DLD1 (cell line): ENCODE results near the gene FXN.

Source experiments
- in situ Hi-C: cut with HindIII; loops from 2 replicates; pipeline ENCODE4 v1.10.0; 2017; ENCODE audit warnings: low sequenced_read_pairs

The FXN gene

DNA sequence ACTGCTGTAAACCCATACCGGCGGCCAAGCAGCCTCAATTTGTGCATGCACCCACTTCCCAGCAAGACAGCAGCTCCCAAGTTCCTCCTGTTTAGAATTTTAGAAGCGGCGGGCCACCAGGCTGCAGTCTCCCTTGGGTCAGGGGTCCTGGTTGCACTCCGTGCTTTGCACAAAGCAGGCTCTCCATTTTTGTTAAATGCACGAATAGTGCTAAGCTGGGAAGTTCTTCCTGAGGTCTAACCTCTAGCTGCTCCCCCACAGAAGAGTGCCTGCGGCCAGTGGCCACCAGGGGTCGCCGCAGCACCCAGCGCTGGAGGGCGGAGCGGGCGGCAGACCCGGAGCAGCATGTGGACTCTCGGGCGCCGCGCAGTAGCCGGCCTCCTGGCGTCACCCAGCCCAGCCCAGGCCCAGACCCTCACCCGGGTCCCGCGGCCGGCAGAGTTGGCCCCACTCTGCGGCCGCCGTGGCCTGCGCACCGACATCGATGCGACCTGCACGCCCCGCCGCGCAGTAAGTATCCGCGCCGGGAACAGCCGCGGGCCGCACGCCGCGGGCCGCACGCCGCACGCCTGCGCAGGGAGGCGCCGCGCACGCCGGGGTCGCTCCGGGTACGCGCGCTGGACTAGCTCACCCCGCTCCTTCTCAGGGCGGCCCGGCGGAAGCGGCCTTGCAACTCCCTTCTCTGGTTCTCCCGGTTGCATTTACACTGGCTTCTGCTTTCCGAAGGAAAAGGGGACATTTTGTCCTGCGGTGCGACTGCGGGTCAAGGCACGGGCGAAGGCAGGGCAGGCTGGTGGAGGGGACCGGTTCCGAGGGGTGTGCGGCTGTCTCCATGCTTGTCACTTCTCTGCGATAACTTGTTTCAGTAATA is at the start of gene FXN:
TSS of gene FXN (plus strand) at position 315 of the 871 bp plus-strand sequence. CDS start at position 346, 31 bp downstream.
- in situ Hi-C loops: no loop called here

DNA sequence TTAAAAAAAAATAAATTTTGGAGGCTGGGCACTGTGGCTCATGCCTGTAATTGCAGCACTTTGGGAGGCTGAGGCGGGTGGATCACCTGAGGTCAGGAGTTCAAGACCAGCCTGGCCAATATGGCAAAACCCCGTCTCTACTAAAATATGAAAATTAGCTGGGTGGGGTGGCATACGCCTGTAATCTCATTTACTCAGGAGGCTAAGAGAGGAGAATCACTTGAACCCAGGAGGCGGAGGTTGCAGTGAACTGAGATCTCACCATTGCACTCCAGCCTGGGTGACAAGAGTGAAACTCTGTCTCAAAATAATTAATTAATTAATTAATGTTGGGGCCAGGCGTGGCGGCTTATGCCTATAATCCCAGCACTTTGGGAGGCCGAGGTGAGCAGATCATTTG is 48.6 kb upstream of the FXN start:
- in situ Hi-C loops: loop anchor here (25.0 kb wide), 1 partner anchor 100 kb away; no protein-coding TSS in a partner anchor

DNA sequence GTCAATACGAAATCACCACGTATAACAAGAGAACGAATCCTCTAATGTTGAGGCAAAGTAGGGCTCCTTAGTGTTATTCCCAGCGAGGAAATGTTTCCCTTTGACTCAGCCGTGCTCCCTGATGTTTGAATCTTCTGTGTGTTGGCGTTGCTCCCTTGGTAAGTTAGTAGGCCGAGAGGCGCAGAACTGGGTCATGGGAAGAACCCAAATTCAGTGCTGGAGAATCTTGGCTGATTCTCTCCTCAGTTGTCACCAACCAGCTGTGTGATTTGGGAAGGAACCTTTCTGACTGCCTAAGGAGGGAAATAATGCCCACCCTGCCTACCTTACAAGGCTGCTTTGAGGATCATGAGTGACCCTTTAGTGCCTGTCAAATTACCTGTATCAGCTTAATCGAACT is 44.1 kb upstream of the FXN start:
- in situ Hi-C loops: loop anchor here (10.0 to 25.0 kb wide), 2 partner anchors 104 to 407 kb away; no protein-coding TSS in a partner anchor

DNA sequence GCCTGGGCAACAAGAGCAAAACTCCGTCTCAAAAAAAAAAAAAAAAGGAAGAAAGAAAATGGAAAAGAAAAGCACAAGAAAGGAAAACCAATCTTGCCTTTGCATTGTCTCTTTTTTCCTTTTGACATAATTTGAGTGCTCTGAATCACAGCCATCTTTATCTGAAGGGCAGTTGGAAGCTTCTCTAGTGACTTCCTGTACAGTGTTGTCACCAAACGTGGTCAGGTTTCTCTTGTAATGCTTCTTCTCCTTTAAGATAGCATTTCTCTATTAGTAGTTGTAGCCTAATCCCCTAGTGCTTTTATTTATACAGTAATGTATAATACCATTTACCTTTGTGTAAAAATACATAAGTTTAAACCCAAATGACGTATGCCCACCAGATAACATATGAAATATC is 39.8 kb upstream of the FXN start:
- in situ Hi-C loops: loop anchor here (10.0 to 25.0 kb wide), 2 partner anchors 108 to 411 kb away; no protein-coding TSS in a partner anchor

DNA sequence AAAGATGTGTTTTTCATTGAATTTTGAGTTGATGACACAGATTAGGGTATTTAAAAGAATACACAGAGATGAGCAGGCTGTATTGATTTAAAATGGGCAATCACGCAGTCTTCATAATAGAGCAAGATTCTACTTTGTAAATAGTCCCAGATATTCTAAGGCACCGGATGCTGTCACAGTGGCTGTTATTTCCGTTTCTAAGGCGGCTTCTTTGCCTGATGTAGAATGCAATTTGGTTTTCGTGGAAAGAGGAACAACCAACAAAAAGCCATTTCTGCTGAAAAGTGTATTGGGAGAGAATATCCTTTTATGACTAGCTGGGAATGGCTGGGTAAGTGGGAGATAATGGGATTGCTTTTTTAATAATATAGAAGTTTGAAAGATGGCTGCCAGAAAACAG is 39.1 kb upstream of the FXN start:
- in situ Hi-C loops: loop anchor here (10.0 to 25.0 kb wide), 2 partner anchors 109 to 412 kb away; no protein-coding TSS in a partner anchor

DNA sequence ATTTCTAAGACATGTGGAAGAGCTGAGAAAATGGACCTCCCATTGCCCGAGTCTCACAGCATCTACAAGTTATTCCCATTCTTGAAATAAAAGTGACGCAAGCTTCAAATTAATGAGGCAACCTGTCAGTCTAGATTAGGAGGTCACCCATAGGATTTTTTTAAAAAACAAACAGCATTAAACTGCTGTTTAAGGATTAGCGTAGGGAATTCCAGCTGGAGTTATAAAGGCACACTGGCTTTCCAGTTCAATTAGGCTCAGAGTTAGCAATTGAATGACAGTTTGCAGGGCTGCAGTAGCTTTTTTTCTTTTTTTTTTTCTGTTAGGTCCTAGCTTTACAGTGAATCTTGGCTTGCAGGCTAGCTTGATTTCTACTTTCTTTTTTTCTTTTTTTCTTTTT is 37.9 kb upstream of the FXN start:
- in situ Hi-C loops: loop anchor here (10.0 to 25.0 kb wide), 2 partner anchors 110 to 413 kb away; no protein-coding TSS in a partner anchor

DNA sequence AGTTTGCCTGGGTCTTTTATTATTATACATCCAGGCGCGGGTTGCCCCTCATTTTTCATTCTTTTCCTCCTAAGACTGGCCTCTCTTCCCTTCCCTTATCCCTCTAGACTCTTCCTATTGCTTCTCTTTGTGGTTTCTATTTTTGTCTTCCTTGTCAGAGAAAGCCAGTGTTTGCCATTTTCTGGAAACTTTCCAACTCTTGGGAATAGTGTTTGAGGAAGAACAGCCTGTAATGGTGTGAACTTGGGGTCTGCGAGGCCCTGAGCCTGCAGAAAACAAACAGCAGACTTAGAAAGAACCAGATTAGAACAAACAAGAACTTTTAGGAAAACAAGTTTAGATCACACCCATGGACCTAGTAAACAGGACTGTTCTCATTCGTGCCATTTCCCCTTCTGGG is 37.2 kb upstream of the FXN start:
- in situ Hi-C loops: loop anchor here (10.0 to 25.0 kb wide), 2 partner anchors 111 to 414 kb away; no protein-coding TSS in a partner anchor

DNA sequence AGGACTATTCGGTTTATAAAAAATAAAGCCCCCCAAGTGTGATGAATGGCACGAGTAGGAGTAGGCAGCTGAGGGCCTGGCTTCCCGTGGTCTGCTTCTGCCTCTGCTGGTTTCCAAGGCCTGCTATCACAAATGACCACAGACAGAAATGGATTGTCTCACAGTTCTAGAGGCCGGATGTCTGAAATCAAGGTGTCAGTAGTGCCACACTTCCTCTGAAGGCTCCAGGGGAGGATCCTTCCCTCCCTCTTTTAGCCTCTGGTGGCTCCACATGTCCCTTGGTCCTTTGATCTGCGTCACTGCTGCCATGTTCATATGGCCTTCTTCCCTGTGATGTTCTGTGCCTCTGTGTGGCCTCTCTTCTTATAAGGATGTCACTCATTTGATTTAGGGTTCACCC is 36.7 kb upstream of the FXN start:
- in situ Hi-C loops: loop anchor here (10.0 to 25.0 kb wide), 2 partner anchors 112 to 414 kb away; no protein-coding TSS in a partner anchor

DNA sequence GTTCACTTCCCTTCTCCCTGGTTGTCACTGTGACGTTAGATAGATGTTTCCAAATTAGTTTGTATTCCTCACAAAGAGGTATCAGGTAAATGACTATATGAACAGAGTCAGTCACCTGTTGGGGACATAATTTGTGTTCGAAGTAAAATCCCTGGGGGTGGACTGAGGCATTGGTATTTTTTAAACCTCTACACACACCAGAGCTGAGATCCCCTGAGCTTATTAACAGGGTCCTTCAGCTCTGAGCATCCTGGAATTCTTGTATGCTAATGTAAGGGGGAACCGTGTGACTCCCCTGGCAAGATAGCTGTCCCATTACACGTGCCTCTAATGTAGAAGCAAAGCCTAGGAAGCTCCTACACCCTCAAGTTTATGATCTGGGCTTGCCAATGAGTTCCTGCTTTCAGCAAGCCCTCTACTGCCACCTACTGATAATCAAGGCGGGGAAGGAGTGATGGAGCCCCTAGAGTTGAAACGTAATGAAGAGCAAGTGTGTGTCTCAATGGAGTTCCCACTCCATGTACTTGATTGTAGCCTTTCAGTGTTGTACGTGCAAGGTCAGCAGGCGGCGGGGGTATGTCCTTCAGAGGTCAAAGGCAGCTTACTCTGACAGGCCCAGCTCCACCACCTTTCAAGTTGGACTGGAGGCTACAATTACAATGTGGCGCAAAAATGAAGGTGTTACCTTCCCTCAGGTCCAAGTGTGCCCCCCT is 36.0 kb upstream of the FXN start:
- in situ Hi-C loops: loop anchor here (10.0 to 25.0 kb wide), 2 partner anchors 112 to 415 kb away; no protein-coding TSS in a partner anchor

DNA sequence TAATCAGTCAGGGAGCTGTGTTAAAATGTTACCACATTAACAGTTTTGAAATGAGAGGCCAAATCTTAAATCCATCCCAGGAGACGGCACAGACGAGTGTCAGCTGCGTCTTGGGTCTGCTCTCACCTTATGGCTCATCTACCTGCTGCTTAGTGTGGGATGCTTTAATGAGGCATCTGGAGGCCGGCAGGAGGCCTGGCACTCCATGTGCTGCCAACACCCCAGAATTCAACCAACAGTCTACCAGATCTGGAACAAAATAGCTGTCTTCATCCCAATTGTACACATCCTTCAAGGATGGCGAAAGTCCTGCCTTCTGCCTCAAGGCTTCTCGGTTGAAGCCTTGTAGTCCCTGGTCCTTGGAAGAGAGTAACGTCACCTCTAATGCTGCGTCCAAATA is 33.6 kb upstream of the FXN start:
- in situ Hi-C loops: no loop called here

DNA sequence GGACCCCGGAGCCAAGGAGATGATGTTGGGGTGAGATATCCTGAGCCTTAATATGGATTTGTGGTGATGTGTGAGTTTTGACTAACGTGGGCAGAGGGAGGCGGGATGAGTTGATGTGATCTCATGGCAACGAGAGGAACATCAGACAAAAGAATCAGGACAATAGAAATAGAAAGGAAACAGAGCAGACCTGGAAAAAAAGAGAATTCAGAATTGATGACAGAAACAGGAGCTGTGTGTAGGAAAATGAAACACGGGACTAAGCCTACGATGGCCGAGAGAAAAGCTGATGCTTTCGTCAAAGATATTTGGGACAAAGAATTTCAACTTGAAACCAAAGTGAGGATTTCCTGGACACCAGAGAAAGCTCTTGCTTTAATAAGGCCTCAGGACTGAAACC is 32.5 kb upstream of the FXN start:
- in situ Hi-C loops: no loop called here

DNA sequence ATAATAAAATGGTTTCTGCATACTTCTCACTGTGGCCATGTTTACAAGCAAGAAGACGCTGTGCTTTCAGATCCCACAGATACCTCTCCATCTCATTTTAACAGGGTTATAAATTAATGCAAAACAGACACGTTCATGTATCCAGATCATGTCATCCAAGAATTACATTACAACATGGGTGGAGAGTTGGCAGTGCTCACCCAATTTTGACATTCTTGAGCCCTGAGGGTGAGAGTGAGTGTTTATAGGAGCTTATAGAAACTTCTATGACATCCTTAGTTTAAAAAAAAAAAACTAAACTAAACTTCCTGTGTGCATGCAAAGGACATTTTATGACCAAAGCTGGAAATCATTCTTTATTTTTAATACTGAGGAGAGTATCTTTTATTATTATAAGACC is 30.7 kb upstream of the FXN start:
- in situ Hi-C loops: no loop called here

DNA sequence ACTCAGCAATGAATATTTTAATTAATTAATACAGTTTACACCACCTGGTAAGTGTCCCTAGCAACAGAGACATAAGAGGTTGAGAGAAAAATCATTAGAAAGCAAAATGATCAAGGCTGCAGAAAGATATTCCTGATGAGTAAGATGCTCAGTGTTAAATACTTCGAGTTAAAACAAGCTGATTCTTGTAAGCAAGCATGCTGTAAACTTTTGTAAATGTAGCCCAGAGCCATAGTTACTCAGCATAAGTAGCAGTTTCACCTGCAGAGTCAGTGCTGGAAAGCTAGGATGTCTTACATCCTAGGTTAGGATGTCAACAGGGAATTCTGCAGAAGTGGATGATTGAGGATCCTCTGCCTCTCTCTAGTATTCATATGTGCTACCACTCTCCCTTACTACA is 25.8 kb upstream of the FXN start:
- in situ Hi-C loops: no loop called here

DNA sequence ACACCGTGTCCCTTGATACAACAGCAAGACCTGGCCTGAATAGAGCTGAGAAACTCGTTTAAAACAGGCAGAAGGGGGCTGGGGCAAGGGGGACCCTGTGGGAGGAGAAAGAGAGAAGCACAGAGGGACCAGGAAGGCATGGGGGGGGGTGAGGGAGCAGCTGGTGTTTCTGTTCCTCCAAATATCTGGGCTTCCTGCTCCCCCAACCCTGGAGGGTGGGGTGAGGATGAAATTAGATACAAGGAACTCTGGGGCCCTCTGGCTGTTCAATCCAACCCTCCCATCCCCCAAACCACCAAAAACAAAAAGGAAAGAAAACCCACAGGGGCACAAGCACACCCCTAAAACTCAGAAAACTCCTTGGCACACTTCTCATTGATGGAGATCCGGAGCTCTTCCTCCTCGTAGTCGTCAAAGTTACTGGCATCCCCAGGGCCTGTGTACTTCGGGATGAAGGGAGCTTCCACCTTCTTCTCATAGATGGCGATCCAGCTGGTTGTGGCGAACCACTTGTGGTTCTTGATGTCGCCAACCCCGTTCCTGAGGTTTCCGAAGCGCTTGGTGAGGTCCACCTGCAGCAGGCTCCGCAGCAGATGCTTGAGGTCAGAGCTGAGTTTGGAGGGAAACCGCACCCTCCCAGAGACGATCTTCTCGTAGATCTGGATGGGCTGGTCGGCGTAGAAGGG is 22.7 kb upstream of the FXN start:
- in situ Hi-C loops: no loop called here

DNA sequence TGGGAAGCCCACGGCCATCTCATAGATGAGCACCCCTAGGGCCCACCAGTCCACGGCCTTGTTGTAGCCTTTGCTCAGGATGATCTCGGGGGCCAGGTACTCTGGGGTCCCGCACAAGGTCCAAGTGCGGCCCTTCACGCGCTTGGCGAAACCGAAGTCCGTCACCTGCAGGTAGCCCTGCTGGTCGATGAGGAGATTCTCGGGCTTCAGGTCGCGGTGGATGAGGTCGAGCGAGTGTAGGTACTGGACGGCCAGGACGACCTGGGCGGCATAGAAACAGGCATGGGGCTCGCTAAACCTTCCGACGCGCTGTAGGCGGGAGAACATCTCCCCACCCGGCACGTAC is 22.2 kb upstream of the FXN start:
- in situ Hi-C loops: no loop called here

DNA sequence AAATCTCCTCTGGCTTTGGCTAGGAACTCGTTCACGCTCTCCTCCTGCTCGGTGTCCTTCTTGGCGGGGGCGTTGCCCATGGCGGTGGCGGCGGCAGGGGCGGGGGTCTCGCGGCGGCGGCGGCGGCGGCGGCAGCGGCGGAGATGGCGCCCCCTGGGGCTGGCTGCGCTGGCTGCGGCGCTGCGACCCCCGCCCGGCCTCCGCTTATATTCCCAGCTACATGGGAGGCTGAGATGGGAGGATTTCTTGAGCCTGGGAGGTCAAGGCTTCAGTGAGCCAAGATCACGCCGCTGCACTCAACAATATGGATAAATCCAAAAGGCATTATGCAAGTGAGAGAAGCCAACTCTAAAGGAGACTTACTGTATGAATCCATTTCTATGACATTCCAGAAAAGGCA is 21.5 kb upstream of the FXN start, which contains the start of gene PRKACG:
TSS of gene PRKACG (minus strand) at position 101 of the 400 bp plus-strand sequence. CDS start at position 80, 21 bp downstream.
- in situ Hi-C loops: no loop called here

DNA sequence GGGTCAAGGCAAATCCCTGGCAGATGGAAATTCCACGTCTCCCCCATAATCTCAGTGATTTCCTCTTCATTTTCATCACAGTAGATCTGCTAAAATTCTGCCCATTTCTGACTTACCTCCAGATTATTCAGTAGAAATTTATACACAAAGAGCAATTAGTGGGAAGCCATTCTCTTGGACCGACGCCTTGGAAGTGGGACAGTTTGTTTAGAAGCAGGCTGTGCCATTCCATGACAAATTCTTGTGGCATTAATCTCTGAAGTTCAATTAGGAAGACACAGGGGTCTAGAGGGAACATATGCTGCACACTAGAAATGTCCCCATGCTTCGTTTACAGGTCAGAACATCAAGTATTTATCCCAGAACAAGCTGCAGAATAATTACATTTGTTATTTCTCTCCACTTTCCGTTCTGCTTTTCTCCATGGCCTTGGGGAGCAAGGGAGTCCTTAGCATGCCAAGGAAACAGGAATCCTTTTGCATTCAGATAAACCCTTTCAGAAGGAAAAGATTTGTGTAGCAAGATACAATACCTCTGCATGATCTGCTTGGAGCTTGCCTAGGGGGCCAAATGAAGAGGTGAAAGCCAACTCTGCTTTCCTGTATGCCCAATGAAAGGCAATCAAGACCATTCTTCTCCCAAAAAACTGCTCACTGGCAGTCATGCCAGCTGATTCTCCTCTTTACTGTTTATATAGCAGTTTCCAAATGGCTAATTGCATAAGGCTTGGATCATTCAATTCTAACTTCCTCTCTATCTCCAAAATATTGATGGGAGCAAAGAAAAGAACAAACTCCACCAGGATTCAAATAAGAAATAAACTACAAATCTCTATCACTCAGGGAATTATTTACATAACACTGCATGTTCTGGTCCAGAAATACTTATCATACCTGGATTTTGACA is 19.1 kb upstream of the FXN start:
- in situ Hi-C loops: no loop called here

DNA sequence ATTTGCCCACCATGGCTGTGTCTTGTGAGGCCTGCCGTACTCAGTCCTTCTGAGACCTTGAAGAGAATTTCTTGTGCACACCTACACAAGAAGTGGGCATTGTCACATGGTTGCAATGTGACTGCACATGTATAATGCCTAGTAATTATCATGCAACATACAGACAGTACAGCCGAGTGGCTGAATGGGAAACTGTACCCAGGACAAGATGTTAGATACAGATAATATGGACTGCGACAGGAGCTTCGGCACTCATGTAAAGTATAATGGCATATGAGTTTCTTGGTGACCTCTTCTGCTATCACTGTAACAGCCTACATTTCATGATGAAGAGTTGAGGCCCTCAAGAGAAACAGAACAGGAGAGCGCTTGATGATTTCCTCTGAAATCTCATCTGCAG is 16.8 kb upstream of the FXN start:
- in situ Hi-C loops: no loop called here

DNA sequence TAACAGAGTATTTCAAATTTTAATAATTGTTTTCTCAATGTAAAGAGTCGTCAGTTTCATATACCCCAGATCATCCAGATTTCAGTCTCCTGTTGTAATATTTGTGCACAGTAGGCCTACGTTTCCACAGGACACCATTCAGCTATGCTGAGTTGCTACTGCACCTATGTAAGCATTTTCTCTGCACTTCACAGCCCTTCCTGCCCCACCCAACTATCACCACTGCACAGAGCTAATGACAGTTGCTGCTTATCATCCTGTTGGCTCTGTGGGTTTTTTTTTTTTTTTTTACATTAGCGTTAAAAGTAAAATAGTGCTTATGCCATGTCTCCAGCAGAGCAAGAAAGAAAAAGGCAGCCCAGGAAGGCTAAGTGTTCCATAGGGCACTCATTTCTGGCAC is 15.7 kb upstream of the FXN start:
- in situ Hi-C loops: no loop called here
